ENCODE data around the gene NLRP11.

GRCh38 chr19:55820037-55820436 is 11.8 kb downstream of the NLRP11 start:
- TF ChIP-seq POLR2AphosphoS5 (IDR thresholded peaks at IDR 0.05; ENCODE audit: low read depth) (no peak), CTCF (conservative IDR thresholded peaks at IDR 0.05; ENCODE audit: low read depth in 2 of 2) (no peak), EZH2 (IDR thresholded peaks at IDR 0.05; ENCODE audit: low read depth, unreplicated experiment) (no peak), EZH2phosphoT487 (IDR thresholded peaks at IDR 0.05; ENCODE audit: unreplicated experiment) (no peak), CREB1 (CRISPR knock-in tag; IDR thresholded peaks at IDR 0.05; ENCODE audit: low read depth) (no peak), NANOG (IDR thresholded peaks at IDR 0.05; ENCODE audit: borderline replicate concordance) (no peak)

Data from GM23338 (cell line).